ENCODE data around the gene KRTAP12-1.

DNA sequence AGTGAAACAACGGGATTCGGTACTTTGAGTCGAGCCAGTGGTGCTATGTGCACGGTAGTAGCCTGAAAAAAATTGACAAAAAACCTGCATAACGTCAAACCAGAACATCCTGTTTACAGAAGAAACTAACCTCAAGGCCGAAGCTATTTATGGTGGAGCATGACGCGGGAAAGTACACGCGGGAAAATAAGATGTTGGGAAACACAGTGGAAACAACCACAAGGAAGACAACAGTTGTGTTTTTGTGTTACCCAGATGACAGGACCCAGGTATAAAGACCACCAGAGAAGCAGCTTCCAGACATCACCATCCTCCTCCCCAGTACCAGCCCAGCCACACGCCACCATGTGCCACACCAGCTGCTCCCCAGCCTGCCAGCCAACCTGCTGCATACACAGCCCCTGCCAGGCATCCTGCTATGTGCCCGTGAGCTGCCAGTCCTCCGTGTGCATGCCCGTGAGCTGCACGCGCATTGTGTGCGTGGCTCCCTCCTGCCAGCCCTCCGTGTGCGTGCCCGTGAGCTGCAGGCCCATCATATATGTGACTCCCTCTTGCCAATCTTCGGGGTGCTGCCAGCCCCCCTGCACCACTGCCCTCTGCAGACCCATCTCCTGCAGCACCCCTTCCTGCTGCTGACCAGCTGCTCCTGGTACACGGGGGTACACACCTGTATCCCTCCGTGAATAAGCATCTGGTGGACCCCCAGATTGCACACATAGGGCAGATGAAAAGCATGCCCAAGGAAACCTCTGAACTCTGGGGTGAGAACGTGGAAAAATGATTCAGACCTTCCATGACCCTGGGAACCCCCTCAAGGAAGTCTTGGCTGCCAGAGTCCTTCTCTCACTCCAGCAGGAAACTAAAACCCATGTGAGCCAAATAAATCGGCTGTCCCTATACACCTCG, 24.1 kb downstream of the KRTAP12-1 start, which contains the start of gene KRTAP12-3:
- TF ChIP-seq POLR2AphosphoS5 (IDR thresholded peaks at IDR 0.05; ENCODE audit: borderline replicate concordance, low read depth, low read length) (no peak), EZH2 (IDR thresholded peaks at IDR 0.05) (no peak), FOXP2 (optimal IDR thresholded peaks at IDR 0.05; ENCODE audit: control extremely low read depth, extremely low read length, insufficient read depth) (no peak)
